CD4-positive, alpha-beta T cell (primary cell): ENCODE results near the gene ERI3. TPM values are rescaled to one million over a fixed set of nuclear protein-coding genes. Genes with fewer than 3 reads are reported as not detected.
A peak's percentile ranks its signal among the peaks of the same experiment; 100 is the strongest.
"Not testable (repeated sequence)": the region's sequence is repeated elsewhere in the genome, so short reads cannot be mapped to it uniquely, and the experiment has no call there.

Experiments used
- ATAC-seq: fragments of 200-7000 bp; cut with Tn5 transposase; one replicate; pipeline ENCODE4 v1.10.0; 2022; ENCODE audit warnings: mild to moderate bottlenecking; ENCODE audit not compliant: poor library complexity
- CTCF ChIA-PET: fragments of 350-600 bp; sonication (Branson Sonifier 250); formaldehyde crosslinking; loops from one replicate; lab custom pipeline; 2021; ENCODE audit warnings: antibody characterized with exemption, inconsistent platforms; lab: Charles Lee
- POLR2A ChIA-PET: fragments of 350-600 bp; sonication (Branson Sonifier 250); formaldehyde crosslinking; loops from one replicate; lab custom pipeline; 2021; ENCODE audit warnings: antibody characterized with exemption, inconsistent platforms; lab: Charles Lee
- DNase-seq, 14 experiments: peaks; one replicate each; pipeline ENCODE4 v3.0.0-alpha.2; 2013 to 2020; ENCODE audit warnings: mixed read lengths in 2 of 14
- H3K27ac ChIP-seq, 2 donors: one replicate each; pipeline versions ENCODE4 v1.5.1 to v1.7.0; 2013; ENCODE audit warnings: low read length in 2 of 2, low read depth in 1 of 2, mild to moderate bottlenecking in 1 of 2
- H3K27me3 ChIP-seq, 2 experiments: 1 replicate in 1 of 2; 2 replicates in 1 of 2; pipeline versions ENCODE4 v1.6.1 to v1.7.0; 2013; ENCODE audit warnings: low read length in 2 of 2, control low read depth in 1 of 2, mild to moderate bottlenecking in 1 of 2, moderate library complexity in 1 of 2; ENCODE audit not compliant: insufficient read depth in 2 of 2, control insufficient read depth in 1 of 2
- H3K36me3 ChIP-seq: one replicate; pipeline ENCODE4 v1.6.1; 2013; ENCODE audit warnings: low read length, control low read depth; ENCODE audit not compliant: insufficient read depth
- H3K4me1 ChIP-seq: one replicate; pipeline ENCODE4 v1.6.1; 2013; ENCODE audit warnings: low read length, control low read depth; ENCODE audit not compliant: insufficient read depth
- H3K4me3 ChIP-seq: one replicate; pipeline ENCODE4 v1.5.1; 2013; ENCODE audit warnings: mild to moderate bottlenecking, low read length, moderate library complexity
- H3K9me3 ChIP-seq, 2 experiments: 1 replicate in 1 of 2; 2 replicates in 1 of 2; pipeline versions ENCODE4 v1.6.1 to v1.7.0; 2013; ENCODE audit warnings: low read length in 2 of 2, mild to moderate bottlenecking in 2 of 2, control low read depth in 1 of 2, moderate library complexity in 1 of 2; ENCODE audit not compliant: control insufficient read depth in 1 of 2, insufficient read depth in 1 of 2
- H3K27ac Mint-ChIP-seq: one replicate; pipeline ENCODE4 v1.8.0; 2020; ENCODE audit warnings: mixed read lengths
- H3K27me3 Mint-ChIP-seq: one replicate; pipeline ENCODE4 v1.8.0; 2021; ENCODE audit warnings: mixed read lengths
- H3K36me3 Mint-ChIP-seq: one replicate; pipeline ENCODE4 v1.8.0; 2021; ENCODE audit warnings: low read depth, mixed read lengths
- H3K4me1 Mint-ChIP-seq: one replicate; pipeline ENCODE4 v1.8.0; 2021; ENCODE audit warnings: low read depth, mixed read lengths
- H3K4me3 Mint-ChIP-seq: one replicate; pipeline ENCODE4 v1.8.0; 2020; ENCODE audit warnings: mild to moderate bottlenecking, mixed read lengths
- H3K9me3 Mint-ChIP-seq: one replicate; pipeline ENCODE4 v1.8.0; 2020; ENCODE audit warnings: mixed read lengths
- intact Hi-C, 2 experiments: fragments of 100-400 bp; cut with DNase I in 1 of 2; cut with micrococcal nuclease in 1 of 2; formaldehyde crosslinking; loops; one replicate each; pipeline versions ENCODE4 v1.15.1 to v1.9.0; 2023 to 2025; cut with DNase I, micrococcal nuclease
- total RNA-seq, 174 experiments: library from RNA in 2 of 174; stranded (reverse) in 2 of 174; gene quantifications; one replicate each; pipeline ENCODE4 v1.2.3 and lab custom pipeline; 2021 to 2026
- TF ChIP-seq, protein P1 (sequence below): fragments of 200-600 bp; IDR thresholded peaks from one replicate; pipeline ENCODE4 v1.8.0; 2022; ENCODE audit warnings: antibody characterized with exemption, mild to moderate bottlenecking

The ERI3 gene
- total RNA-seq, 2 experiments from 2014 or later = 19.7 to 20.7 TPM

DNA sequence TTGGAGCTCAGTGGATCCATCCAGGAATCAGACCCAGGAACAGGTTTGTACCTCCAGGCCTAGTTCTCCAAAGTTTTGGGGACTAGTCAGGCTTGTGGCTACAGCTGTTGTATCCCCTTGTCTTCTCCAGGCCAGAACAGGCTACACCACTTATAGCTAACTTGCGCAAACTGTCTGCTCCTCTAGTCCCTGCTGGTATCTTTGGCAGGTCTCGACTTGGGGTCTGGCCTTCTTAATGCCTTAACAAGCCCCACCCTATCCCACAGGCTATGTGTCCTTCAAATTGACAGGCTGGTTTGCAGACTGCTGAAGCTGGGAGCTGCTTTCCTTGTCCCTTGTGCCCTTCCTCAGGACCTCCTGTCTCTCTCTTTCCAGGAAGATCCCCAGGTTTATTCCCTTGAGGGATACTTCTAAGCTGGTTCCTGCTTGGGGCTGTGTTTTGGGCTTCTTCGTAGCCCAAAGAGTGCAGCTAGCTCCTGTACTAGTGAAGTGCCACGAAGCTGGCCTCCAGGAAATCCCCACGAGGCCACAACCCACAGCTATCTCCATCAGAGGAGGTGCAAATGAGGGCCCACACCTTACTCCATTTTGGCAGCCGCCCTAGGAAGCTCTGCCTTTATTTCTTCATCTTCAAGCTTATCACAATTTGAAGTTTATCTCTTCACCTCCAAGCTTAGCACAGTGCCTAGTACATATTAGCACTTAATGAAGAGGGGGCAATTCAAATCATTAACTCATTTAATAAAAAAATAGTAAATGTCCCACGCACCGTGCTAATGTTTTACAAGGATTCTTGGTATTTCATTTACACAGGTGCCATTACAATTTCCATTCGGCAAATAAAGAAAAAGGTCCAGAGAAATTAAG, 142.5 kb downstream of the ERI3 start:
- Mint-ChIP-seq H3K36me3 (peaks cover 40% of the 10 kb centered on the region), H3K27ac (peak overlapping the region; percentile 93), H3K4me3 (peak overlapping the region; percentile 98), H3K27me3 (no peaks in the 10 kb centered on the region), H3K4me1 (peaks cover 44% of the 10 kb centered on the region), H3K9me3 (no peaks in the 10 kb centered on the region)
- ATAC-seq (peak; percentile 31), DNase-seq (peak in 4 of 14 experiments; percentile 24 to 81 (median 52))
- Histone ChIP-seq H3K4me1 (peaks cover 25% of the 10 kb centered on the region), H3K27ac (peak overlapping the region in 1 of 2 donors; percentile 75), H3K9me3 (no peaks in the 10 kb centered on the region), H3K27me3 (no peaks in the 10 kb centered on the region), H3K4me3 (peak overlapping the region; percentile 92), H3K36me3 (peaks cover 16% of the 10 kb centered on the region)
- TF ChIP-seq, protein P1, sequence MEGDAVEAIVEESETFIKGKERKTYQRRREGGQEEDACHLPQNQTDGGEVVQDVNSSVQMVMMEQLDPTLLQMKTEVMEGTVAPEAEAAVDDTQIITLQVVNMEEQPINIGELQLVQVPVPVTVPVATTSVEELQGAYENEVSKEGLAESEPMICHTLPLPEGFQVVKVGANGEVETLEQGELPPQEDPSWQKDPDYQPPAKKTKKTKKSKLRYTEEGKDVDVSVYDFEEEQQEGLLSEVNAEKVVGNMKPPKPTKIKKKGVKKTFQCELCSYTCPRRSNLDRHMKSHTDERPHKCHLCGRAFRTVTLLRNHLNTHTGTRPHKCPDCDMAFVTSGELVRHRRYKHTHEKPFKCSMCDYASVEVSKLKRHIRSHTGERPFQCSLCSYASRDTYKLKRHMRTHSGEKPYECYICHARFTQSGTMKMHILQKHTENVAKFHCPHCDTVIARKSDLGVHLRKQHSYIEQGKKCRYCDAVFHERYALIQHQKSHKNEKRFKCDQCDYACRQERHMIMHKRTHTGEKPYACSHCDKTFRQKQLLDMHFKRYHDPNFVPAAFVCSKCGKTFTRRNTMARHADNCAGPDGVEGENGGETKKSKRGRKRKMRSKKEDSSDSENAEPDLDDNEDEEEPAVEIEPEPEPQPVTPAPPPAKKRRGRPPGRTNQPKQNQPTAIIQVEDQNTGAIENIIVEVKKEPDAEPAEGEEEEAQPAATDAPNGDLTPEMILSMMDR = no peak
- POLR2A ChIA-PET = interaction anchor here (0.9 to 2.4 kb wide), 9 partner anchors 12 to 838 kb away, joined by 3 to 11 read pairs (median 3); partner anchors contain the start of genes DPH2 and PLK3
- intact Hi-C loops = loop anchor here in 1 of 2 experiments (2.0 to 10.0 kb wide), 6 partner anchors 140 to 1040 kb away; partner anchors contain the start of genes CFAP57, EBNA1BP2, IPO13 and SLC6A9
- CTCF ChIA-PET = interaction anchor here (1.1 to 1.5 kb wide), 2 partner anchors 26 to 518 kb away, joined by 3 to 4 read pairs; no protein-coding TSS in a partner anchor

DNA sequence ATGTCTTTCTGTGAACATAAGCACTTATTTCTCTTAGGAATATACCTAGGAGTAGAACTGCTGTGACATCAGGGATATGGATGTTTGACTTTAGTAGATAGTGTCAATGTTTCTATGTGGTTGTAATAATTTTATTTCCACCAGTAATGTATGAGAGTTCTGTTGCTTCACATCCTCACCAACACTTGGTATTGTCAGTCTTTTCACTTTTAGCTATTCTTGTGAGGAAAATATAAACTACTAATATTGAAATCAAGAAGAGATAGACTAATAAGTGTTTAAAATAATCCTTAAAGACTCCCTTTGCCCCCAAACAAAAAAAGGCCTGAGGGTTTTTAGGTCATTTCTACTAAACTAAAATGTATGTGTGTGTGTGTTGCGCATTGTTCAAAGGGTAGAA, 144.5 kb downstream of the ERI3 start:
- ChIA-PET CTCF (no interaction called here), POLR2A (no interaction called here)
- Mint-ChIP-seq H3K4me3 (no peak overlapping the region), H3K36me3 (peaks cover 22% of the 10 kb centered on the region), H3K27ac (no peak overlapping the region), H3K27me3 (peaks cover under 1% of the 10 kb centered on the region), H3K4me1 (peaks cover 35% of the 10 kb centered on the region), H3K9me3 (no peaks in the 10 kb centered on the region)
- H3K4me3 ChIP-seq = no peak overlapping the region
- no peak for ATAC-seq
- DNase-seq = no peak
- H3K27ac ChIP-seq = no peak overlapping the region
- TF ChIP-seq, protein P1 = no peak
- H3K27me3 ChIP-seq = no peaks in the 10 kb centered on the region
- intact Hi-C loops = loop anchor here in 1 of 2 experiments (5.0 to 10.0 kb wide), 5 partner anchors 178 to 1038 kb away; partner anchors contain the start of genes CFAP57, EBNA1BP2, IPO13 and SLC6A9
- H3K4me1 ChIP-seq = peaks cover 22% of the 10 kb centered on the region
- no peaks in the 10 kb centered on the region for H3K9me3 ChIP-seq
- H3K36me3 ChIP-seq = peaks cover 11% of the 10 kb centered on the region

DNA sequence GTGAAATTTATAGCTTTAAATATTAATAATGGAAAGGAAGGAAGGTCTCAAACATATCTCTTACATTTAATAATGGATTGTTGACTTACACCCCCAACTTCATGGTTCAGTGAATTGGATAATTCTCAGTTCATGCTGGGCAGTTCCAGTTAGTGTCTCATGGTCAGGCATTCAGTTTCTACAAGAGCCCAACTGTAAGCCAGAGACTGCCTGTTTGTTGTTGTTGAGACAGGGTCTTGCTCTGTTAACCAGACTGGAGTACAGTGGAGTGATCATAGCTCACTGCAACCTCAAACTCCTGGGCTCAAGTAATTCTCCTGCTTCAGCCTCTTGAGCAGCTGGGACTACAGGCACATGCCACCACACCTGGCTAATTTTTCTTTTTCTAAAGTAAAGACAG, 146.8 kb downstream of the ERI3 start:
- TF ChIP-seq, protein P1 = no peak

DNA sequence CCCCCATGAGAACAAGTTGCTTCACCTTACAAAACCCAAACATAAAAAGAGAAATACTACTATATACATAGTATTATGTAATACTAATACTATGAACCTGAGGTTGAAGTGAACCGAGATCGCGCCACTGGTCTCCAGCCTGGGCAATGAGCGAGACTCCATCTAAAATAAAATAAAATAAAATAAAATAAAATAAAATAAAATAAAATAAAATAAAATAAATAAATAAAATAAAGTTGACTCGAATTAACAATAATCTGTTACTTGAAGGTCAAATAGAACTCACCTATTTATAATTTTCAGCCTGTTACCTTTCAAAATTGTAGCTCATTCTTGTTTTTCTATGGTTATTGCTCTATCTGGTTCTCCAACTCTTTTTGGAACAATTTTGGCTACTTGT, 148.5 kb downstream of the ERI3 start:
- ATAC-seq, H3K4me3 ChIP-seq, H3K4me1 ChIP-seq, H3K36me3 ChIP-seq, H3K27ac ChIP-seq, H3K9me3 ChIP-seq, POLR2A ChIA-PET, H3K27ac Mint-ChIP-seq, CTCF ChIA-PET, intact Hi-C loops, DNase-seq, H3K27me3 Mint-ChIP-seq, H3K4me3 Mint-ChIP-seq, H3K4me1 Mint-ChIP-seq, H3K27me3 ChIP-seq, H3K9me3 Mint-ChIP-seq, H3K36me3 Mint-ChIP-seq: not testable (repeated sequence)

More for the DNA sequence above, 146.8 kb downstream of the ERI3 start:
- H3K36me3 ChIP-seq = no peaks in the 10 kb centered on the region
- no peak overlapping the region for H3K27ac ChIP-seq
- Mint-ChIP-seq H3K27ac (no peak overlapping the region), H3K4me3 (no peak overlapping the region), H3K36me3 (peaks cover 4% of the 10 kb centered on the region), H3K27me3 (peaks cover 3% of the 10 kb centered on the region), H3K4me1 (peaks cover 12% of the 10 kb centered on the region), H3K9me3 (no peaks in the 10 kb centered on the region)
- ChIA-PET CTCF (interaction anchor here (0.5 kb wide), 1 partner anchor 205 kb away, joined by 4 read pairs; no protein-coding TSS in a partner anchor), POLR2A (no interaction called here)
- no peak for ATAC-seq
- H3K27me3 ChIP-seq = no peaks in the 10 kb centered on the region
- DNase-seq = no peak
- H3K4me1 ChIP-seq = peaks cover 9% of the 10 kb centered on the region
- no peaks in the 10 kb centered on the region for H3K9me3 ChIP-seq
- no peak overlapping the region for H3K4me3 ChIP-seq
- intact Hi-C loops = no loop called here
